HL-60 (cell line): ENCODE results near the gene CAND1.

Experiments
- DNase-seq, 2 experiments: peaks; one replicate each; pipeline ENCODE4 v3.0.0-alpha.2; 2010 to 2020; ENCODE audit warnings: low read depth in 1 of 2, low spot score in 1 of 2
- H3K27ac ChIP-seq: fragments of 250-450 bp; sonication (Bioruptor Pico); replicated peaks from 2 replicates; pipeline ENCODE4 v1.5.1; 2020; ENCODE audit warnings: mild to moderate bottlenecking, moderate library complexity
- H3K27me3 ChIP-seq: fragments of 250-450 bp; sonication (Bioruptor Pico); 2 replicates; pipeline ENCODE4 v1.5.1; 2021; ENCODE audit warnings: mild to moderate bottlenecking, moderate library complexity; ENCODE audit not compliant: insufficient read depth, poor library complexity, severe bottlenecking
- H3K4me3 ChIP-seq: replicated peaks from 2 replicates; pipeline ENCODE4 v1.5.1; 2011; ENCODE audit warnings: mild to moderate bottlenecking, control low read depth, low read length; ENCODE audit not compliant: insufficient read depth
- GABPA ChIP-seq: IDR thresholded peaks from 2 replicates; pipeline ENCODE4 v1.6.1; 2012; ENCODE audit warnings: low read depth
- POLR2AphosphoS5 ChIP-seq: IDR thresholded peaks from 2 replicates; pipeline ENCODE4 v1.6.1; 2012; ENCODE audit warnings: low read depth
- REST ChIP-seq: IDR thresholded peaks from 2 replicates; pipeline ENCODE4 v1.6.1; 2012; ENCODE audit warnings: low read depth; ENCODE audit not compliant: insufficient replicate concordance
- SPI1 ChIP-seq: IDR thresholded peaks from 2 replicates; pipeline ENCODE4 v1.6.1; 2012; ENCODE audit warnings: low read depth, mild to moderate bottlenecking, borderline replicate concordance
- TF ChIP-seq, protein P1 (sequence below): IDR thresholded peaks from one replicate; pipeline ENCODE4 v1.5.1; 2011; ENCODE audit warnings: low read length, control low read depth, inconsistent platforms; ENCODE audit not compliant: insufficient read depth

The CAND1 gene

DNA sequence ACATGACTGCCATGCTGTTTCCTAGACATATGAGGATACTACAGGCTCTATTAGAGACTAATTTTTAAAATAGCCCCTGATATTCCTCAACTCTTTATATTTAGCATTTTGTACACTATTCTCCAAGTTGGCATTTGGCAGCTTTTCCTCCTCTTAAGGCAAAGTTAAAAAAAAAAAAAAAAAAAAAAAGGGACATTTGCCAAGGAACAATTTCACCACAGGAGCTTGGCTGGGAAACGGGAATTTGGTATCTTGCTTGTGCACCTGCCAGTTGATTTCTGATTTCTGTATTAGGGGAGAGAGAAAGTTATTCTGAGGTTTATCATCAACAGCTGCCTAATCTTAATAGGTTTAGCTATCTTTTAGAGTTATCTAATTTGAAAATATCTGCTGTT, 87.2 kb downstream of the CAND1 start:
- Histone ChIP-seq H3K27ac (no peak overlapping the region), H3K27me3 (no peaks in the 10 kb centered on the region), H3K4me3 (no peak overlapping the region)
- no peak for TF ChIP-seq REST
- TF ChIP-seq, protein P1, sequence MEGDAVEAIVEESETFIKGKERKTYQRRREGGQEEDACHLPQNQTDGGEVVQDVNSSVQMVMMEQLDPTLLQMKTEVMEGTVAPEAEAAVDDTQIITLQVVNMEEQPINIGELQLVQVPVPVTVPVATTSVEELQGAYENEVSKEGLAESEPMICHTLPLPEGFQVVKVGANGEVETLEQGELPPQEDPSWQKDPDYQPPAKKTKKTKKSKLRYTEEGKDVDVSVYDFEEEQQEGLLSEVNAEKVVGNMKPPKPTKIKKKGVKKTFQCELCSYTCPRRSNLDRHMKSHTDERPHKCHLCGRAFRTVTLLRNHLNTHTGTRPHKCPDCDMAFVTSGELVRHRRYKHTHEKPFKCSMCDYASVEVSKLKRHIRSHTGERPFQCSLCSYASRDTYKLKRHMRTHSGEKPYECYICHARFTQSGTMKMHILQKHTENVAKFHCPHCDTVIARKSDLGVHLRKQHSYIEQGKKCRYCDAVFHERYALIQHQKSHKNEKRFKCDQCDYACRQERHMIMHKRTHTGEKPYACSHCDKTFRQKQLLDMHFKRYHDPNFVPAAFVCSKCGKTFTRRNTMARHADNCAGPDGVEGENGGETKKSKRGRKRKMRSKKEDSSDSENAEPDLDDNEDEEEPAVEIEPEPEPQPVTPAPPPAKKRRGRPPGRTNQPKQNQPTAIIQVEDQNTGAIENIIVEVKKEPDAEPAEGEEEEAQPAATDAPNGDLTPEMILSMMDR: no peak
- no peak for TF ChIP-seq GABPA
- TF ChIP-seq SPI1: no peak
- no peak for TF ChIP-seq POLR2AphosphoS5
- no peak for DNase-seq

DNA sequence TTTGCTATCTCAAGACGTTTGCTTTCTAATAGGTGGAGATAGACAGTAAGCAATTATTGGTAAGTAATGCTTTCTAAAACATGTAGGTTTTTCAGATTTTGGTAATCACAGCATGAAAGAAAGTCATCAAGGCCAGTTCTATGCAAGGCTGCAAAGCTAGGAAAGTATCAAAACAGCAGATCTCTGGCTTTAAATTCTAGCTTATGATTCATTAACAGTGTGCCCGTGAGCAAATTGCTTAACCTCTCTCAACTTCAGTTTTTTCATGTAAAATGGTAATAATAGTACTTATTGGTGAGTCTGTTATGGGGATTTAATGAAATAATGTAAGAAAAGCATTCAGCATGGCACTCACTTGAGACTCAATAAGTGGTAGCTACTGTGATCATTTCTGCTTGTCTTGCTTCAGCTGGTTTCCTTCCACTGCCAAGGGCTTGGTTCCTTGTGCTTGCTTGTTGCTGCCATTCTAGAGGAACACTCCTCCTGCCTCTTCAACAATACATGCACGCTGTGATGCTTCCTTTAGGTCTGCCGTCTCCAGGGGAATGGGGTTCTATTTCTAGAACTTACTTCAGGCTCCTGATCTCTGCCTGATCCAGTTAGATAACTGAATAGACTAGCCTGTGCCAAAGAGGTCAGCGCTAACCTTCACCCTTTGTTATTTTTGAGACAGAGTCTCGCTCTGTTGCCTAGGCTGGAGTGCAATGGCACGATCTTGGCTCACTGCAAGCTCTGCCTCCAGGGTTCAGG, 88.4 kb downstream of the CAND1 start:
- no peak overlapping the region for H3K27ac ChIP-seq
- TF ChIP-seq POLR2AphosphoS5: no peak
- no peak for TF ChIP-seq GABPA
- TF ChIP-seq REST: no peak
- TF ChIP-seq SPI1: no peak
- TF ChIP-seq, protein P1: no peak
- H3K27me3 ChIP-seq: no peaks in the 10 kb centered on the region
- no peak overlapping the region for H3K4me3 ChIP-seq
- DNase-seq: no peak

DNA sequence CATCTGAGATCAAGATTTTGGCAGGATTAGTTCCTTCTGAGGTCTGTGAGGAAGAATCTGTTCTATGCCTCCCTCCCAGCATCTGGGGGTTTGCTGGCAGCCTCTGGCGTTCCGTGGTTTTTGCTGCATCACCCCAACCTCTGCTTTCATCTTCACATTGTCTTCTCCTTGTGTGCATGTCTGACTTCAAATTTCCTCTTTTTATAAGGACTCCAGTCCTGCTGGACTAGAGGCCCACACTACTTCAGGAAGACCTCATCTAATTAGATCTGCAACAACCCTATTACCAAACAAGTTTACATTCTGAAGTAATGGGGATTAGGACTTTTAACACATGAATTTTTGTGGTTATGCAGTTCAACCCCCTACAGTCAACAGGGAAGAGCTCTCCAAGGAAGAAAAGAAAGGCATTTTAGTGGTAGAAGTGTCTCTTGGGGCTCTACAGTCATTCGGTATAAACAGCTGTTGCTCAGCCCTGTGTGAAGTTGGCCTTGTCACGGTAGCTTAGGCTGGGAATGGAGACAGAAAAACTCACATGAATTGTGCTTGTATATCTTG, 89.7 kb downstream of the CAND1 start:
- Histone ChIP-seq H3K4me3 (no peak overlapping the region), H3K27ac (no peak overlapping the region), H3K27me3 (no peaks in the 10 kb centered on the region)
- TF ChIP-seq SPI1: no peak
- TF ChIP-seq, protein P1: no peak
- no peak for TF ChIP-seq REST
- no peak for TF ChIP-seq POLR2AphosphoS5
- no peak for TF ChIP-seq GABPA
- peak in 1 of 2 experiments; percentile 37 for DNase-seq
